Ovary (tissue), 9 donors: ENCODE measurements around the gene NLRP10. TPM values are rescaled to one million over a fixed set of nuclear protein-coding genes. Genes with fewer than 3 reads are reported as not detected.

Experiments used
- DNase-seq, 5 donors: peaks; one replicate each; pipeline ENCODE4 v3.0.0-alpha.2; 2019 to 2020
- H3K27ac ChIP-seq, 2 donors: fragments of 200-600 bp; one replicate each; pipeline versions ENCODE4 v1.5.1 to v1.8.0; 2019 to 2022
- H3K27me3 ChIP-seq: fragments of 200-600 bp; one replicate; pipeline ENCODE4 v1.8.0; 2022
- H3K36me3 ChIP-seq: fragments of 200-600 bp; sonication (generic); one replicate; pipeline ENCODE4 v1.5.1; 2019
- H3K4me1 ChIP-seq: one replicate; pipeline ENCODE4 v1.8.1; 2013; ENCODE audit warnings: mild to moderate bottlenecking, moderate library complexity; ENCODE audit not compliant: insufficient read depth
- H3K4me3 ChIP-seq: fragments of 200-600 bp; sonication (generic); one replicate; pipeline ENCODE4 v1.5.1; 2017
- H3K9me3 ChIP-seq, 2 donors: fragments of 200-600 bp in 1 of 2; sonication (generic) in 1 of 2; one replicate each; pipeline versions ENCODE4 v1.5.1 to v1.8.1; 2013 to 2019; ENCODE audit warnings: mild to moderate bottlenecking in 1 of 2, moderate library complexity in 1 of 2
- EP300 ChIP-seq: sonication (generic); formaldehyde crosslinking; IDR thresholded peaks from one replicate; pipeline ENCODE4 v1.6.1; 2017; ENCODE audit warnings: antibody characterized with exemption
- POLR2A ChIP-seq: fragments of 450-650 bp; IDR thresholded peaks from one replicate; pipeline ENCODE4 v1.6.1; 2017; ENCODE audit warnings: antibody characterized with exemption, mild to moderate bottlenecking, moderate library complexity
- WGBS, 3 donors: extraction: QIAGEN DNeasy Blood & Tissue Kit in 1 of 3; methylation state at CpG; one replicate each; pipeline versions ENCODE4 v1.1.5 to v1.1.7; 2013 to 2017; 5-methylcytosine and 5-hydroxymethylcytosine counted together
- intact Hi-C, 4 donors: fragments of 100-400 bp; cut with DNase I; formaldehyde crosslinking; loops; one replicate each; pipeline versions ENCODE4 v1.11.0 to v1.15.1; 2022 to 2023
- polyA plus RNA-seq, 2 donors: library from polyadenylated mRNA; stranded (reverse); fragments of 200-250 nt in 1 of 2; fragments of 350-450 nt in 1 of 2; fragmentation: Illumina TruSeq in 1 of 2; extraction: RNeasy Lipid Tissue Mini Kit (QIAGEN cat#74804) in 1 of 2; gene quantifications; one replicate each; pipeline ENCODE4 v1.2.3, GENCODE V29; 2013 to 2014
- total RNA-seq, 7 donors: library from RNA; depleted of rRNA in 2 of 7; stranded (reverse); fragments of >200 nt in 2 of 7; fragmentation: NEBNext Ultra II Directional in 3 of 7; extraction: Animal tissue kit (Norgen Biotek cat#: 25700) in 3 of 7; gene quantifications; one replicate each; pipeline versions ENCODE4 v1.1.0 to v1.2.4, GENCODE V29; 2016 to 2023
- TF ChIP-seq, protein P1 (sequence below), 3 donors: fragments of 450-650 bp in 2 of 3; fragments of 200-600 bp in 1 of 3; IDR thresholded peaks; one replicate each; pipeline versions ENCODE4 v1.5.1 to v1.8.0; 2016 to 2022; ENCODE audit warnings: antibody characterized with exemption in 3 of 3, mild to moderate bottlenecking in 1 of 3
- donor health status: DM: no; HTN: no; CAD: no; lungs with moderate emphysema.
- donor health status: DM: no; HTN: no; CAD: no.
- donor health status: Bipolar disorder and iron deficiency.
- donor health status: DM: yes; HTN: yes; CAD: no.
- donor health status: DM: no; HTN: no; CAD: no.
- donor health status: DM: yes; HTN: yes; CAD: no.

Gene NLRP10
- total and polyA plus RNA-seq, 9 donors, result not detected

GRCh38 chr11:8009856-8010255 lies 44.6 kb upstream of the NLRP10 start:
- DNase-seq, result no peak
- Histone ChIP-seq H3K4me1 (no peaks in the 10 kb centered on the region), H3K36me3 (no peaks in the 10 kb centered on the region), H3K27ac (no peak overlapping the region), H3K9me3 (no peaks in the 10 kb centered on the region), H3K27me3 (no peaks in the 10 kb centered on the region), H3K4me3 (no peak overlapping the region)
- intact Hi-C loops, result loop anchor here in 1 of 4 donors (10.0 kb wide), 1 partner anchor 85 kb away; no protein-coding TSS in a partner anchor
- TF ChIP-seq POLR2A (no peak), EP300 (no peak)
- 88 to 98% (median 89%) methylated on average over 3 of the region's 3 CpGs for WGBS, 3 donors

- TF ChIP-seq, protein P1, sequence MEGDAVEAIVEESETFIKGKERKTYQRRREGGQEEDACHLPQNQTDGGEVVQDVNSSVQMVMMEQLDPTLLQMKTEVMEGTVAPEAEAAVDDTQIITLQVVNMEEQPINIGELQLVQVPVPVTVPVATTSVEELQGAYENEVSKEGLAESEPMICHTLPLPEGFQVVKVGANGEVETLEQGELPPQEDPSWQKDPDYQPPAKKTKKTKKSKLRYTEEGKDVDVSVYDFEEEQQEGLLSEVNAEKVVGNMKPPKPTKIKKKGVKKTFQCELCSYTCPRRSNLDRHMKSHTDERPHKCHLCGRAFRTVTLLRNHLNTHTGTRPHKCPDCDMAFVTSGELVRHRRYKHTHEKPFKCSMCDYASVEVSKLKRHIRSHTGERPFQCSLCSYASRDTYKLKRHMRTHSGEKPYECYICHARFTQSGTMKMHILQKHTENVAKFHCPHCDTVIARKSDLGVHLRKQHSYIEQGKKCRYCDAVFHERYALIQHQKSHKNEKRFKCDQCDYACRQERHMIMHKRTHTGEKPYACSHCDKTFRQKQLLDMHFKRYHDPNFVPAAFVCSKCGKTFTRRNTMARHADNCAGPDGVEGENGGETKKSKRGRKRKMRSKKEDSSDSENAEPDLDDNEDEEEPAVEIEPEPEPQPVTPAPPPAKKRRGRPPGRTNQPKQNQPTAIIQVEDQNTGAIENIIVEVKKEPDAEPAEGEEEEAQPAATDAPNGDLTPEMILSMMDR (IDR thresholded peaks at IDR 0.05), result no peak
- TF ChIP-seq EP300, result no peak
- no peak for TF ChIP-seq POLR2A
- Histone ChIP-seq H3K4me3 (no peak overlapping the region), H3K4me1 (no peaks in the 10 kb centered on the region), H3K9me3 (no peaks in the 10 kb centered on the region), H3K36me3 (no peaks in the 10 kb centered on the region), H3K27ac (no peak overlapping the region), H3K27me3 (no peaks in the 10 kb centered on the region)
- 17 to 26% (median 20%) methylated on average over 4 of the region's 4 CpGs for WGBS, 3 donors
- DNase-seq, result no peak
- intact Hi-C loops, result loop anchor here in 1 of 4 donors (10.0 kb wide), 1 partner anchor 87 kb away; no protein-coding TSS in a partner anchor
These were observed 43.0 kb upstream of the NLRP10 start for GRCh38 chr11:8008212-8008611.

- Histone ChIP-seq H3K4me3 (no peak overlapping the region), H3K4me1 (no peaks in the 10 kb centered on the region), H3K9me3 (no peaks in the 10 kb centered on the region), H3K27me3 (no peaks in the 10 kb centered on the region), H3K27ac (no peak overlapping the region), H3K36me3 (no peaks in the 10 kb centered on the region)
- intact Hi-C loops, result loop anchor here in 1 of 4 donors (10.0 kb wide), 1 partner anchor 88 kb away; no protein-coding TSS in a partner anchor
- DNase-seq, result peak; percentile 40 to 61 (median 47)
- TF ChIP-seq, protein P1 (IDR thresholded peaks at IDR 0.05), result peak in 2 of 3 donors; percentile 68
- TF ChIP-seq POLR2A, result no peak
These were observed 41.2 kb upstream of the NLRP10 start for GRCh38 chr11:8006349-8006977.

DNA sequence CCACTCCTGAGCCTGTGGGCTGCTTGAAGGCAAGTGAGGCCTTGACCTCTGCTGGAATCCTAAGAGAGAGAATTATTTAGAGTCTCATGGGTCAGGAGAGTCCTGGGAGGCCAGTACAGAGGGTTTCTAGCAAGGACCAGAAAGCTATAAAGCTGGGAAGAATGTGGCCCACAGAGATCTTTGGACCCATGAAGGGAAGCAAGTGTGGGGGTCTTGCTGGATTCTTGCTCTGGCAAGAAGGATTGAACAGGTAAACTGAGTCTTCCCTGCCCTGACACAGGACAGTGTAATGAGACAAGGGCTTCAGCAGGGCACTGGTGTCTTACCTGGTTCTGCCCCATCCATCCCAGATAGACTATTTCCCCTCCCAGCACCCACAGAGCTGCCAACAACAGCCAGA lies 40.3 kb upstream of the NLRP10 start:
- Histone ChIP-seq H3K4me1 (no peaks in the 10 kb centered on the region), H3K27ac (no peak overlapping the region), H3K27me3 (no peaks in the 10 kb centered on the region), H3K9me3 (no peaks in the 10 kb centered on the region), H3K4me3 (no peak overlapping the region), H3K36me3 (no peaks in the 10 kb centered on the region)
- TF ChIP-seq, protein P1 (IDR thresholded peaks at IDR 0.05), result no peak
- TF ChIP-seq POLR2A (no peak), EP300 (no peak)
- intact Hi-C loops, result loop anchor here in 1 of 4 donors (10.0 kb wide), 1 partner anchor 89 kb away; no protein-coding TSS in a partner anchor
- no peak for DNase-seq

- WGBS, 3 donors, result 81 to 90% (median 88%) methylated on average over 2 of the region's 2 CpGs
- Histone ChIP-seq H3K36me3 (no peaks in the 10 kb centered on the region), H3K9me3 (no peaks in the 10 kb centered on the region), H3K27me3 (no peaks in the 10 kb centered on the region), H3K27ac (no peak overlapping the region), H3K4me1 (no peaks in the 10 kb centered on the region), H3K4me3 (no peak overlapping the region)
- no peak for DNase-seq
- intact Hi-C loops, result loop anchor here in 1 of 4 donors (10.0 kb wide), 1 partner anchor 91 kb away; no protein-coding TSS in a partner anchor
- TF ChIP-seq, protein P1 (IDR thresholded peaks at IDR 0.05), result no peak
- TF ChIP-seq POLR2A, result no peak
- TF ChIP-seq EP300, result no peak
These were observed 38.8 kb upstream of the NLRP10 start for GRCh38 chr11:8004008-8004407.
